DMS 273 treated with DMSO at 0.1 percent for 48 hours (cell line): ENCODE measurements around the gene PBX3.

Source experiments
- DNase-seq: peaks from one replicate; lab custom pipeline; 2025; lab: John Stamatoyannopoulos, UW

The PBX3 gene

DNA sequence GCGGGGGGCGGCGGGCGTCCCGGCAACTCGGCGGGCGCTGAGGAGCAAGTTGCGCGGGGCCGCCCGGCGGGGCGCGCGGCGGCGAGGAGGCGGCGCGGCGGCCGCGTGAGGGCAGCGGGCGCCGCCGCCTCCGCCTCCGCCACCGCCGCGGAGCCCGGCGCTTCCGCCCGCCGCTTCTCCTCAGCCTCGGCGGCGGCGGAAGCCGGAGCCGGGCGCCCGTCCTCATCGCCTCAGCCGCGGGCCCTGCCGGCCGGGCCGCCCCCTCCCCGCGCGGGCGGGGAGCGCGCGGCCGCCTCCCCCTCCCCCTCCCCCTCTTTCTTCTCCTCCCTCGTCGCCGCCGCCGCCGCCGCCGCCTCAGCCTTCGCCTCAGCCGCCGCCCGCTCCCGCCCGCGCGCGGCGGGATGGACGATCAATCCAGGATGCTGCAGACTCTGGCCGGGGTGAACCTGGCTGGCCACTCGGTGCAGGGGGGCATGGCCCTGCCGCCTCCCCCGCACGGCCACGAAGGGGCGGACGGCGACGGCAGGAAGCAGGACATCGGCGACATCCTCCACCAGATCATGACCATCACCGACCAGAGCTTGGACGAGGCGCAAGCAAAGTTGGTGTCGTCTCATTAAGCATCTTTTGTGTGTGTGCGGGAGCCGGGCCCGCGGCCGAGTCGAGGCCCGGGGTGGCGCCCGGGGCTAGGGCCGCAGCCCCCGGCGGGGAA lies at the start of gene PBX3:
Gene PBX3 (plus strand): TSS at position 321 of the 712 bp plus-strand sequence.
- no peak for DNase-seq

GRCh38 chr9:125699870-125700269 lies 47.3 kb upstream of the PBX3 start:
- no peak for DNase-seq

- no peak for DNase-seq
Observed at GRCh38 chr9:125700791-125701190, 46.4 kb upstream of the PBX3 start.

DNA sequence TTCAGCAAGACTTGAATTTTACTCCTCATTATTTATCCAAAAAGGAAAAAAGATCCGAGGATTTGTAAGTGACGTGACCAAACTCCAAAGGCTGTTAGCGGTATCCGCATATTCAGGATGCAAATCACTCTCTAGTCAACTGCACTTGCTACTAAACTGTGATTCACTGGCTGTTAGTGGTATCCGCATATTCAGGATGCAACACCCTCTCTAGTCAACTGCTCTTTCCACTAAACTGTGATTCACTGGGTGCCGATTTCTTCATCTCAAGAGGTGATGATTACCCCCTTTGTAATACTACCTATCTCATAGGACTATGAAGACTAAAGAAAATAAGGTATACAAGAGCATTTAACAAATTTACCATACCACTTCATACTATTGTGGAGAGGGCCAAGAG lies 45.8 kb upstream of the PBX3 start:
- no peak for DNase-seq

DNA sequence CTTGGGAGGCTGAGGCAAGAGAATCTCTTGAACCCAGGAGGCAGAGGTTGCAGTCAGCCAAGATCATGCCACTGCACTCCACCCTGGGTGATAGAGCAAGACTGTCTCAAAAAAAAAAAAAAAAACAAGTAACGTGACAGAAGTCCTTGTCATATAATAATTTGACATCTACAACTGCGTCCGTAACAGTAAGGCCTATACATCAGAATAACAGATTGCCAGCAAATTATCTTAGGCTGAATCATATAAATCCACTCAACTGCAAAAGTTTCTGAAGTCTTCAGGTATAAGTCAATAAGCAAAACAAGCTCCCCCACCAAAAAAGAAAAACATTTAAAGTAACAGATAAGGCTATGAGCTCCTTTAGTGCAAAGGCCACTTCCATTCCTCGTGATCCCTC lies 43.5 kb upstream of the PBX3 start:
- no peak for DNase-seq

GRCh38 chr9:125705893-125706292 lies 41.3 kb upstream of the PBX3 start:
- DNase-seq = no peak

DNA sequence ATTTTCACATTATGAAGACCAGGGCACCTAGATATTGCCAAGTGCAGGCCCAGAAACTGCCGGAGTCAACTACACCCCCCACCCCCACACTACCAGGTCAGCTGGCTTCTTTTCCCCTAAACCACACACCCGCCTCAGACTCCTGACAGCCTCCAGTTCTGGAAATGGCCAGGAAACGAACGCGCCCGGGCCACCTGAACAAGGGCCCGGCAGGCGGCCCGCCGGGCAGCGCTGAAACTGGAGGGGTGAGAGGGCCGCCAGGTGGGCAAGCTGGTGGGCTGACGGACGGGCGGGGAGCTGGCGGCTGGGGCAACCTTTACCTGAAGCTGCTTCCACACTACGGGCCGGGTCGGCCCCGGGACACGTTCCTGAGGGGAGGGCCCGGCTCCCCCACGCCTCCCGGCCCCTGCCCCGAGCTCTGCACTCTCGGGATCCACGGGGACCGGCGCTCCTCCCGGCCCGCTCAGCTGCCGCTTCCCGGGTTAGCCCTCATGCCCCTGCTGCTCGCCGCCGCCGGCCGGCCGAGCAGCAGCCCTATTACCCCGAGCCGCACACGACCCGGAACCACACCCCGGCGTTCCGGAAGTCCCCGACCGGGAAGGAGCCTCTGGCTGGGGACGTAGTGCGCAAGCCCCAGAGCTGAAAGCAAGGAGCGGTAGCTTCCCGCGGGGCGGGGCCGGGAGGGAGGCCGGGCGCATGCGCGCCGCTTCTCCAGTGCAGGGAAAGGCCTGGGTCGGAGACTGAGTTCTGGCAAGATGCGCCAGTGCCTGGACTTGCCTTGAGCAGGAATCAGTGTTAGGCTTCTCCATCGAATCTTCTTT lies 40.3 kb upstream of the PBX3 start, which contains the start of gene MAPKAP1:
Gene MAPKAP1 (minus strand): TSS at position 558 of the 821 bp plus-strand sequence. CDS start 34,634 bp downstream, outside the sequence.
- peak; percentile 81 for DNase-seq

DNA sequence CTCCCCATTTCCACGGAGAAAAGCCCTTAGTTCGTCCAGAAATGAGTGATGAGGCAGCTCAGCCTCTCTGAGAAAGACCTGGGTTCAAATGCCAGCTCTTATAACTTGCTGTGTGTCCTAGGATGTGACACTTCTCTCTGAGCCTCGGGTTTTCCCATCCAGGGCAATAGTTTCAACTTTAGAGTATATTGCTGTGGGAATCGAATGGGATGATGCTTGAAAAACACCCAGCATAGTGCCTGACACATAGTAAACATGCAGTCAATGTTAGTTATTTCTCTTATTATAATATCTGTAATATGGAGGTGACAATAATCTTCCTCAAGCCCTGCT lies 39.7 kb upstream of the PBX3 start:
- no peak for DNase-seq

DNA sequence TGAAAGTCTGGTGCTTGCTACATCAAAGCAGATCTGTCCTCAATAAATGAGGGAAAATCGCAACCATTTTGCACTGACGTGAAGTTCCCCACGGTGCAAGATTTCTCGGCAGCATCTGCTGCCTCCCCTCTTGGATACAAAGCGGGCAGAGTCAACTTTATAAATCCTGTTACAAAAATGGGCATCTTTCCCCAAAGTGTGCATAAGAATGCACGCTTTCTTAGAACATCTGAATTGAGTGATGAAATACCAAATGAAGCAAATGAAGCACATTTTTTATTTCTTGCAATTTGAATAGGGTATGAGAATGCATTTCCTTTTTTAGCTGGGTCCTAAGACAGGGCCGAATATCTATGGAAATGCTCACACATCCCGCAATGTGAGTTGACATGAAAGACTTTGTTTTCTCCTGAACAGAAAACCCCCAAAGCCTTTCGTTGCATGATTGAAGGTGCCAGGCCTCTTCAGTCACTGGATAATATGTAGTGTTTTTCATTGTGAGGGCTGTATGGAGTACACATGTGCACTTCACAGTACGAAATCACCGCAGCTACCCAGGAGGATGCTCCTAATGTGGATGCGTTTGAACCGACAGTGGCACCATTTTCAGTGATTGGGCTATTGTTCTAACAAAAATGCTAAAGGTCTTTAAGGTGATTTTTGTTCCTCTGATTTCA lies 20.6 kb upstream of the PBX3 start:
- no peak for DNase-seq

DNA sequence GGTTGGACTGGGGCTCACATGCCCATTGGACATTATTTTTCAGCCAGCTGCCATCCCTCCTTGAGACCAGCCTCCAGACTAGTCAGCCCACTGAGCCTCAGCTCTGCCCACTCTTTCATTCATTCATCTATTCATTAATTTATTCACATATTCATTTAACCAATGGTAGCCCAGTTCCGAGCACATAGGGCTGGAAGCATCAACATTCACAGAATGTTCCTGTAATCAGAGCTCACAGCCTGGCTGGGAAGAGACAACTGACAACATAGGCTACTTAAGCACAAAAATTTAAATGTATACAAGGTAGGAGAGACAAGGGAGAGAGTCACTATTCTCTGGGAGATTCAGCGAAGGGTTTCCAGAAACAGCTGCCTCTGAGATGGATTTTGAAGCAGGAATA lies 17.0 kb upstream of the PBX3 start:
- no peak for DNase-seq

- DNase-seq = no peak
Observed at GRCh38 chr9:125732562-125732961, 14.6 kb upstream of the PBX3 start.

- DNase-seq = no peak
Observed at GRCh38 chr9:125739436-125739835, 7.7 kb upstream of the PBX3 start.

DNA sequence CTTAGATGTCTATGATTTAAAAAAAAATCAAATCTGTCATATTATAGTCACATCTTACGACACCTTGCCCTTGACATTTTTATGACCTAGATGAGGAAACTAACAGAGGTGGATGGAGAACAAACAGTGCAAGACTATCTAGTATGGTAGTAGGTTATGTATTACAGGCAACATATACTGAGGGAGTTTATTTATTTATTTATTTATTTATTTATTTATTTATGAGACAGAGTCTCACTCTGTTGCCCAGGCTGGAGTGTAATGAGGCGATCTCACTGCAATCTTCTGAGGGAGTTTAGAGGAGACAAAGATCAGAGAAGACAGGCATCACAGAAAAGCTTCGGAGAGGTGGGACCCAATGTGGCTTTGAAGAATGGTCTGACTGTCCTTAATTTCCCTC lies 4.5 kb upstream of the PBX3 start:
- DNase-seq = no peak

- DNase-seq = no peak
Observed at GRCh38 chr9:125743682-125744428, 3.3 kb upstream of the PBX3 start.

DNA sequence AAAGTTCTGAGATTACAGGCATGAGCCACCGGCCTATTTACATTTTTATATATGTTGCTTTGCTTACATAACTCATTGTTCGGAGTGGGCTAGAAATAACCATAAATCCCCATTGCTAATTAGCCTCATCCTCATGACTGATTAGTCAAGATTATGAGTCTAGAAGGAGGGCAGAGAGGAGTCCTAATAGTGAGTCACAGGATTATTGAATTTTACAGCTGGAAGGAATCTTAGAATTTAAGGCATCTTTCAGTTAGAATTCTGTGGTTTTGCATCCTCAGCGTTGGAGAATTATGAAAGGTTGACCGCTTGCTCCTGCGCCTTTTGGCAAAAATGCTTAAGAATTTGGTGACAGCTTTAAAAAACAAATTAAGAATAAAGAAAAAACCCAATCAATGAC lies 2.6 kb upstream of the PBX3 start:
- DNase-seq = no peak

DNA sequence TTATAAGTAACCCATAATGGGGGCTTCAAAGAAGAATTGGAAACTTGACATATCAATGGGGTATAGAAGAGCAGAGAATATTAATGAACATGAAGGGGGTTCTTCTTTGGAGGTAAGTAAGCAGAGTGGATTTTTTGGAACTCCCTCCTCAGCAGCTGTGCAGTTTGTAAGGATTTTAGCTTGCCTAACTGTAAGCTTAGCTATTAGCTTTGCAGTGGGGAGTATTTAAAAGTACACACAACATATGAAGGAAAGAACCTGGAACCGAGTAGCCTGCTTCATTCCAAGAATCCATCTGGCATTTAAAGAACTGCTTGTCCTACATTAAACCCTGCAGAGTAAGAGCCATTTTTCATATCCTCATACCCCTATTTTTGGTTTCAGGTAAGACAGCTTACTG lies 2.2 kb upstream of the PBX3 start:
- DNase-seq = no peak

DNA sequence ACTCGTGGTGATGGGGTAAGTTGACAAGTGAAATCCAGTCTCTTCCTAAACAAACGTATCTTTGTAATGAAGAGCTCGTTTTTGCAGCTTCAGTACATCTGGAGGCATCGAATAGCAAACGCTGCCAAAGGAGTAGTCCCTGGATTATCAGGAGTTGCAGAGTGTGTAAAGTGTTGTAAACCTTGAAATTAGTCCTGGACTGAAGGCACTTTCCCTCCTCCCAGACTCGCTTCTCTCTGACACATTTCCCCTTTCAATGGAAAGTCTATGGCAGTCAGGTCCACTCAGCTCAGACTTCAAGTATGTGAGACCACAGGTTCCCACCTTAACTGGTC lies 1.5 kb upstream of the PBX3 start:
- no peak for DNase-seq

- peak; percentile 94 for DNase-seq
Observed at GRCh38 chr9:125746017-125746773, 978 bp upstream of the PBX3 start.

GRCh38 chr9:125746774-125747052 lies 460 bp upstream of the PBX3 start:
- no peak for DNase-seq

GRCh38 chr9:125747765-125748445 lies 732 bp downstream of the PBX3 start:
- no peak for DNase-seq

- DNase-seq = no peak
Observed at GRCh38 chr9:125748446-125749099, 1.4 kb downstream of the PBX3 start.
